ENCODE results near the gene PAEP.

PAEP gene

GRCh38 chr9:135600296-135600817 lies 38.8 kb downstream of the PAEP start:
- no peak for DNase-seq (ENCODE audit: low read depth, low spot score)

- DNase-seq (ENCODE audit: low read depth, low spot score) = no peak
These were observed 40.4 kb downstream of the PAEP start for GRCh38 chr9:135601988-135602387.

DNA sequence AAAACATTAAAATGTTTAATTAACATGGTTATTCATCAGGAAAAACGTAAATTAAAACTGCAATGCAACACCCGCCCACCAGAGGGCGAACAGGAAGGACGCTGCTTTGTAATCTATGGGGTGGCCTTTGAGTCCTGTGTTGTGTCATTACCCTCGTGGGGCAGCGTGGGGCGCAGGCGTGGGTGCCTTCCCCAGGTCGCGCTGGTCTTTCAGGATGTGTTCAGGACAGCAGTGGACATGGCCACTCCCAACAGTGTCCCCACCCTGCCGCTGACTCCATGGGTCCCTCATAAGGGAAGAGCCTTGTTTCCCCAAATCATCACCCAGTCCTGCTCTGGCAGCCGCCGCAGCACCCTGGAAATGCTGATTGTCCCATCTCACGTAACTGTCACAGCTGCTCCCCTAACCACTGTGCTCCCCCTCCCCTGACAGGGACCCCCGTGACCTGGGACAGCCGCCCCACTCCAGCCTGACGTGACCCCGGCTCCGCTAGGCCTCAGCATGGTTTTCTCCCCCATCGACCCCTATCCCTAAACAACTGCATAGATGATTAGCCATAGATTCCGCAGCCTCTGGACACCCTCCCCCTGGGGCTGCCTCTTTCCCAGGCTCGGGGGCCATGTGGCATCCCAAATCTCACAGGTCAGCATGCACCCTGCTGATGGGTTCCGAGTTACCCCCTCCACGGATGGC lies 41.4 kb downstream of the PAEP start:
- no peak for DNase-seq (ENCODE audit: low read depth, low spot score)

- no peak for DNase-seq (ENCODE audit: low read depth, low spot score)
These were observed 43.1 kb downstream of the PAEP start for GRCh38 chr9:135604437-135605237.

DNA sequence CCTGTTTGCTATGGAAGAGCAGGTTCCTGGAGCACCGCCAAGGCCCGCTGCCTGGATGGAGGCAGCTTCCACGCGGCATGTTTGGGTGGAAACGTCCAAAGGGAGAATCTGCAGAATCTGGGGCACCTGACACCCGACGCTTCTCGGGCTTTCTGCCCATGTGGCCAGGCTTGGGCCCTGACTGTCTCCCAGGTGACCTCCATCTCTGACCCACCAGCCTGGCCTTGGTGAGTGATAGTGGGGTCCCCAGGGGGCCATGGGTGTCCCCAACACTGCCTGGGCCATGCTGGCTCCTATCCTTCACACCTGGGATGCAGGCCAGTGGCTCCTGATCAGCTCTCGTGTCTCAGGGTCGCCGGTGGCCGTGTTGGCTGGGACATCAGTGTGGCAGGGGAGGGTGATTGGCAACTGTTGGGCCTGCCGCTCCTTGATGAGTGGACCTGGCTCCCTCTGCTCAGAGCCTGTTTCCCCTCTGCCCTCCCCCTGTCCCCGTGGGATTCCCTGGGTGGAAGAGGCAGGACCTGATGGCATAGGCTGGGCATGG lies 43.8 kb downstream of the PAEP start:
- no peak for DNase-seq (ENCODE audit: low read depth, low spot score)

DNA sequence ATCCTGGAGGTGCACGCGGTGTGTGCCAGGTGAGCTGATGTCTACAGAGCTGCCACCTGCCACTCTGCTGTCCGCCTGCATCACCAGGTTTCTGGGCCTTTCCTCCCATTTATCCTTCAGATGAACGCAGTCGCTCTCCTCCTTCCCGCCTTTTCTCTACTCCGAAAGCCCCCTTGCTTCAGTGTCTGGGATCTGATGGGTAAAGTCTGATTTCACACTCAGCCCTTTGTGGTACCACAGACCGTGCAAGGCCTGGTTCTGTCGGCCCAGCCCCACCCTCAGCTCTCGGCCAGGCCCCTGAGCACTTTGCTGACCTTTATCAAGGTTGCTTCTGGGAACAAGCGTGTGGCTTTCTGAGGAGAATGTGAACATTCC lies 45.3 kb downstream of the PAEP start:
- no peak for DNase-seq (ENCODE audit: low read depth, low spot score)

GRCh38 chr9:135607401-135608293 lies 46.1 kb downstream of the PAEP start:
- no peak for DNase-seq (ENCODE audit: low read depth, low spot score)

DNA sequence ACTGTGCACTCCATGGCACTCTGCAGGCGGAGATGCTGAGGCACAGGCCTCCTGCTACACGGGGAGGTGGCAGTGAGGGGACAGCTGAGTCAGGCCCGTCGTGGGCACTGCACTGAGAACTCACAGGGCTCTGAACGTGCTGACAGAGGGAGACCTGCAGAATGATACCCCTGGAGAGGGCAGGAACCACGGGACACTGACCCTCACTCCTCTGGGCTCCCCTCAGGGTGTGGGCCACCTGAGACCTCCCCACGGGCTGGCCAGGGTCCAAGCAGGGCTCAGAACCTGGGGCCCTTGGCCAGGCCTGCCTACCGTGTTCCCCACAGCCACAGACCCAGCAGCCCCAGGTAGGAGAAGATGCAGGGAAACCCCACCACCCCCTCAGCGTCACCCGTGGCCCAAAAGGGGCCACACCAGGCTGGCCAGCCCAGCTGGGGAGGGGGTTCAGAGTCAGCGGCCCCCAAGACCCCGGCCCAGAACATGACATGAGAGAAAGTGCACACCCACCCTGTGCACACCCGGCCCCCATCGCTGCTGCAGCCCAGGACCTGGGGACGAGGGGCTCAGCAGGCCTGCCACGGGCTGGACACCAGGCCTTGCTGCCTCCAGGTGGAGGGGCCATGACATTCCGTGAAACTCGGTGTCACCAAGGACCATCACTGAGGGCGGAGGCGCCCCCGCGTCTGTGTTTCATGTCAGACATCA lies 46.9 kb downstream of the PAEP start:
- no peak for DNase-seq (ENCODE audit: low read depth, low spot score)

GRCh38 chr9:135608999-135609317 lies 47.4 kb downstream of the PAEP start:
- DNase-seq (ENCODE audit: low read depth, low spot score) = no peak

- DNase-seq (ENCODE audit: low read depth, low spot score) = no peak
These were observed 47.9 kb downstream of the PAEP start for GRCh38 chr9:135609366-135609955.

GRCh38 chr9:135610290-135611141 lies 49.0 kb downstream of the PAEP start:
- DNase-seq (ENCODE audit: low read depth, low spot score) = no peak

GRCh38 chr9:135611142-135611874 lies 49.8 kb downstream of the PAEP start:
- no peak for DNase-seq (ENCODE audit: low read depth, low spot score)

DNA sequence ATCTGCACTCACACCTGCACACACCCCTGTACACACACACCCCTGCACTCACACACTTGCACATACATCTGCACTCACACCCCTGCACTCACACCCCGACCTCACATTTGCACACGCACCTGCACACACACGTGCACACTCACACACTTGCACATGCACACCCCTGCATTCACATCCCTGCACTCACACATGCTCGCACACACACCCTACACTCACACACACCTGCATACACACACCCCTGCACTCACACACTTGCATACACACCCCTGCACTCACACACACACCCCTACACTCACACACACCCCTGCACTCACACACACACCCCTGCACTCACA lies 50.3 kb downstream of the PAEP start:
- DNase-seq (ENCODE audit: low read depth, low spot score) = no peak

- no peak for DNase-seq (ENCODE audit: low read depth, low spot score)
These were observed 50.9 kb downstream of the PAEP start for GRCh38 chr9:135612437-135612836.

DNA sequence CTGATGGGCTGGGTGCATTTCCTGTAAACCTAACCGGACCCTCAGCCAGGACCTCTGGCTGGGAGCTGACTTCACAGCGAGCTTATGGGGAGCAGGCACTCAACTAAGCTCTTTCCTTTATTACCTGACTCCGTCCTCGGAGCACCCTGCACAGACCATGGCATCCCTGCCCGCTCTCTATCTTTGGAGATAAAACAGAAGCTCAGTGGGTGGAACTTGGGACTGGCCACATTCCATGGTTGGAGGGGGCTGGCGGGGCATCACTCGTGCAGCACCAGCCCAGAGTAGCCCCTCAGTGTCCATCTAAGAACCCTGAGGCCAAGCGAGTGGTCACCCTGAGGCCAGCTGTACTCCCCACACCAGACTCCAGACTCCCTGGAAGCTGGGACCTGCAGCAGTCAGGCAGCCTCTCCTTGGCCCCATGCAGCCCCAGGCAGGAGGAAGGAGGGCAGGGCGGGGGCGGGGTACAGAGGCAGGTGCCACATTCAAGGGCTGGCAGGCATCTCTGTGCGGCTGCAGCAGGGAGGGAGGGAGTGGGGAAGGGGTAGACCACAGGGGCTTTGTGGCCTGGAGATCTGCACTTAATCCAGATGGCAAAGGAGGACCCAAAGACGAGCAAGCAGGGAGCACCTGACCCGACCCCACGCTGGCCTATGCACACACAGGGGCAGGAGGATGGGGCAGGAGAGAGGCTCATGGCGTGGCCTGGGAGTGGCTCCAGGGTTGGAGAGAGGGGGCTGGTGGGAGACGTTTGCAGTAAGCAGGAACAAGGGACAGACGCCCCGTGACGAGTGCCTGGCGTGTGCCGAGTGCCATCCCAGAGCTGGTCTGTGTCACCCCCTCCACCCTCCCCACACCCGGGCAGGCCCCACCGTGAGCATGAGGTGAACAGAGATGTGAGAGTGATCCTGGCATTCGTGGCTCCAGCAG lies 51.7 kb downstream of the PAEP start:
- no peak for DNase-seq (ENCODE audit: low read depth, low spot score)

DNA sequence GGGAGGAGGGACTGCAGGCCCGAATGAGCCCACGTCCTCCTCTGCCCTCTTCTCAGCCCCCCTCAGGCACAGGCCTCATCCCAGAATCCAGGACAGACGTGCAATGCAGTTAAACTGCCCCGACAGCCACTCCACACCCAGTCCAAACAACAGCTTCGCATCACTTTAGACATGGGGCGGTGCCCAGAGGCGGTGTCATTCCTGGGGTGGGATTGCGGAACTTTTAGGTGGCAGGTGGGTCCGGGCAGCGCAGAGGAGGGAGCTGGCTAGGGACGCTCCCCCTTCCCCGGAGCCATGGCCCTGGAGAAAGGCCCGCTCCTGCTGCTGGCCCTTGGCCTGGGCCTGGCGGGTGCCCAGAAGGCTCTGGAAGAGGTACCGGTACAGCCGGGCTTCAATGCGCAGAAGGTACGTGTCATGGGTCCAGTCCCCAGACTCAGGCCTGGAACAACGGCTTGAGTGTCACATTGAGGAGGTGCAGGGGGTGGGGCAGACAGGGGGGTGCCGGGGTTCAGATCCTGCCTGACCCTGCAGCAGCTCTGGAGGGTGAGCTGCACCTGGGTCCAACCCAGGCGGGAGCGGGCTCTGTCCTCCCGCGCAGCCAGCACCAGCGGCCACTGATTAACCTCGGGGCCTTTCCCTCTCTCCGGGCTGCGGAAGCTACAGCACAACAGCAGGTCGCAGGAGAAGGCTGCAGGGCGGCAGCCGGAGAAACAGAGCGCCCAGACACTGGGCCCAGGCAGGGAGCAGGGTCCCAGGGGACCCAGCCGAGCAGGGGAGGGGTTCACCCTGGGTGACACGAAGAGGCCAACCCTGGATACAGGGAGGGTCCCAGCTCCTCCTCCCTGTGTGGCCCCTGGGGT lies 52.6 kb downstream of the PAEP start:
- no peak for DNase-seq (ENCODE audit: low read depth, low spot score)
